ENCODE data around the gene MACF1.

Gene MACF1

GRCh38 chr1:39294531-39294930, 90.0 kb downstream of the MACF1 start:
- Histone ChIP-seq H3K36me3 (replicated peaks) (peaks cover 86% of the 10 kb centered on the region), H3K27me3 (replicated peaks) (no peaks in the 10 kb centered on the region), H3K27ac (no peak overlapping the region), H3K4me3 (ENCODE audit: low read depth, low read length) (no peak overlapping the region)
- in situ Hi-C loops (cut with HindIII; ENCODE audit: low pct_ligation_motif_present, low sequenced_read_pairs) = no loop called here
- DNase-seq = no peak
- TF ChIP-seq, protein P1, sequence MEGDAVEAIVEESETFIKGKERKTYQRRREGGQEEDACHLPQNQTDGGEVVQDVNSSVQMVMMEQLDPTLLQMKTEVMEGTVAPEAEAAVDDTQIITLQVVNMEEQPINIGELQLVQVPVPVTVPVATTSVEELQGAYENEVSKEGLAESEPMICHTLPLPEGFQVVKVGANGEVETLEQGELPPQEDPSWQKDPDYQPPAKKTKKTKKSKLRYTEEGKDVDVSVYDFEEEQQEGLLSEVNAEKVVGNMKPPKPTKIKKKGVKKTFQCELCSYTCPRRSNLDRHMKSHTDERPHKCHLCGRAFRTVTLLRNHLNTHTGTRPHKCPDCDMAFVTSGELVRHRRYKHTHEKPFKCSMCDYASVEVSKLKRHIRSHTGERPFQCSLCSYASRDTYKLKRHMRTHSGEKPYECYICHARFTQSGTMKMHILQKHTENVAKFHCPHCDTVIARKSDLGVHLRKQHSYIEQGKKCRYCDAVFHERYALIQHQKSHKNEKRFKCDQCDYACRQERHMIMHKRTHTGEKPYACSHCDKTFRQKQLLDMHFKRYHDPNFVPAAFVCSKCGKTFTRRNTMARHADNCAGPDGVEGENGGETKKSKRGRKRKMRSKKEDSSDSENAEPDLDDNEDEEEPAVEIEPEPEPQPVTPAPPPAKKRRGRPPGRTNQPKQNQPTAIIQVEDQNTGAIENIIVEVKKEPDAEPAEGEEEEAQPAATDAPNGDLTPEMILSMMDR (IDR thresholded peaks at IDR 0.05; ENCODE audit: low read depth, low read length, missing control alignments) = no peak

DNA sequence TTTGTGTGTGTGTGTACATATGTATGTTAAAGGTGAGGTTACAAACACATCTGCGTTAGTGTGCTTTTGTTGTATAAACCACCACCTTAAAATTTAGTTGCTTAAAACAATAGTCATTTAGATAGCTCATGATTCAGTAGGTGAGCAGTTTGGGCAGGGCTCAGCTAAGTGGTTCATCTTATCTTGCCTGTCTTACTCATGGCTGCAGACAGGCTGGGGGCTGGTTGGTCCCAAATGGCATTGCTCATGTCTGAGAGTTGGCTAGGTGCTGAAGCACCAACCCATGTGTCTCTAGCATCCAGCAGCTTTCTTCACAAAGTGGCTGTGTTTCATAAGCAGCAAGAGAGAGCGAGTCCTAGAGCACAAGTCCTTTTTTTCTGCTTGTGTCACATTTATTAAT, 91.4 kb downstream of the MACF1 start:
- Histone ChIP-seq H3K36me3 (replicated peaks) (peaks cover 91% of the 10 kb centered on the region), H3K27ac (no peak overlapping the region), H3K27me3 (replicated peaks) (no peaks in the 10 kb centered on the region), H3K4me3 (ENCODE audit: low read depth, low read length) (no peak overlapping the region)
- DNase-seq = no peak
- in situ Hi-C loops (cut with HindIII; ENCODE audit: low pct_ligation_motif_present, low sequenced_read_pairs) = no loop called here
- TF ChIP-seq, protein P1 (IDR thresholded peaks at IDR 0.05; ENCODE audit: low read depth, low read length, missing control alignments) = no peak

DNA sequence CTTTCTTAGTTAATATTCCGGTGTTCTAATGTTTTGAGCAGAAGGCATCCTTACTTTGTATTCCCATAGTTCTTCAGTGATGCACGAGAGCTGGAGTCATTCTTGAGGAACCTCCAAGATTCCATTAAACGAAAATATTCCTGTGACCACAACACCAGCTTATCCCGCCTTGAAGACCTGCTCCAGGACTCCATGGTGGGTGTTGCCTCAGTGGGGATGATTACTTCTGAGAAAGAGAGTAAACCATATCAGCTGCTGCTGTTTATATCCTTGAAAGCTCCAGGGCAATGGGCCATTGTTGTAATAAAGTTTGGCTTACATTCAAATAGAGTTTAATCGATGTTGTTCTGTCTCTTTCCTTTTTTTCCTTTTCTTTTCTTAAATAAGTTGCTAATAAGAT, 93.1 kb downstream of the MACF1 start:
- no peaks in the 10 kb centered on the region for H3K27me3 ChIP-seq (replicated peaks)
- DNase-seq = no peak
- in situ Hi-C loops (cut with HindIII; ENCODE audit: low pct_ligation_motif_present, low sequenced_read_pairs) = no loop called here
- TF ChIP-seq, protein P1 (IDR thresholded peaks at IDR 0.05; ENCODE audit: low read depth, low read length, missing control alignments) = no peak
- H3K4me3 ChIP-seq (ENCODE audit: low read depth, low read length) = no peak overlapping the region
- H3K36me3 ChIP-seq (replicated peaks) = peaks cover 90% of the 10 kb centered on the region
- H3K27ac ChIP-seq = no peak overlapping the region

DNA sequence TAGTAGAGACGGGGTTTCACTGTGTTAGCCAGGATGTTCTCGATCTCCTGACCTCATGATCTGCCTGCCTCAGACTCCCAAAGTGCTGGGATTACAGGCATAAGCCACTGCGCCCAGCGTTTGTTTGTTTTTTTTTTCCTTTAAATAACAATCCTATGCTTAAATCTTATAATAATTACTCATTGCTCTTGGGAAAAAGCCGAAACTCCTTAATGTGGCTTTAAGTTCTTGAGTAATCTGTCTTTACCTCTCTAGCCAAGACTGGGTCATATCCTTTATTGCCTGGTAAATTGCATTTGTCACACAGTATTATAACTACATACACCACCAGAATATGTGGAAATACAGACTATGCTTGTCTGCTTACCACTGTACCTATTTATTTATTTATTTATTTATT, 97.1 kb downstream of the MACF1 start:
- Histone ChIP-seq H3K27me3 (replicated peaks) (no peaks in the 10 kb centered on the region), H3K36me3 (replicated peaks) (peaks cover 70% of the 10 kb centered on the region), H3K4me3 (ENCODE audit: low read depth, low read length) (no peak overlapping the region), H3K27ac (no peak overlapping the region)
- TF ChIP-seq, protein P1 (IDR thresholded peaks at IDR 0.05; ENCODE audit: low read depth, low read length, missing control alignments) = no peak
- no peak for DNase-seq
- in situ Hi-C loops (cut with HindIII; ENCODE audit: low pct_ligation_motif_present, low sequenced_read_pairs) = no loop called here

- Histone ChIP-seq H3K36me3 (replicated peaks) (peaks cover 62% of the 10 kb centered on the region), H3K27me3 (replicated peaks) (no peaks in the 10 kb centered on the region), H3K27ac (no peak overlapping the region), H3K4me3 (ENCODE audit: low read depth, low read length) (no peak overlapping the region)
- TF ChIP-seq, protein P1 (IDR thresholded peaks at IDR 0.05; ENCODE audit: low read depth, low read length, missing control alignments) = no peak
- no peak for DNase-seq
- in situ Hi-C loops (cut with HindIII; ENCODE audit: low pct_ligation_motif_present, low sequenced_read_pairs) = no loop called here
Measured at GRCh38 chr1:39305555-39305954, 101.1 kb downstream of the MACF1 start.

- Histone ChIP-seq H3K4me3 (ENCODE audit: low read depth, low read length) (no peak overlapping the region), H3K27ac (no peak overlapping the region), H3K36me3 (replicated peaks) (peaks cover 66% of the 10 kb centered on the region), H3K27me3 (replicated peaks) (no peaks in the 10 kb centered on the region)
- DNase-seq = no peak
- TF ChIP-seq, protein P1 (IDR thresholded peaks at IDR 0.05; ENCODE audit: low read depth, low read length, missing control alignments) = no peak
- in situ Hi-C loops (cut with HindIII; ENCODE audit: low pct_ligation_motif_present, low sequenced_read_pairs) = no loop called here
Measured at GRCh38 chr1:39310015-39310414, 105.5 kb downstream of the MACF1 start.
